ENCODE measurements around the gene CFAP299. TPM values are rescaled to one million over a fixed set of nuclear protein-coding genes. Genes with fewer than 3 reads are reported as not detected.

Gene CFAP299
- total RNA-seq, 8 experiments from 2014 or later: 0.41 to 7.1 (median 0.74) TPM

DNA sequence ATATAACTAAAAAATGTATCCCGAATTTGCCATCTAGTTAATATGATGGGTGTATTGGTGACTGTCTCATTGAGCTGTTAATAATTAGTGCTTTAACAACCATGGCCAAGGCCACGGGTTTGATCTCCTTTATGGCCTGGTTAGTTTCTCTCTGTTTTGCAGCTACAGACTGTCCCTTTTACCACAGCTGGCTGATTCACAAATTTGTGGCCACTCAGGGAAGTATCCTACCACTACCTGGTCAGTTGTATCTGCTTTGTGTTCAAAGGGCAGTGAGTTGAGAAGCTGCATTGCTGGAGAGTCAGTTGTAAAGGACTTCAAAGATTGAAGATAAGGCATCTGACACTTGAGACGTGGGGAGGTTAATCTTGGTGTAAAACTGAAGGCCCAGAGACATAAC, 475.9 kb downstream of the CFAP299 start:
- no peak overlapping the region for H3K4me3 ChIP-seq
- H3K27ac ChIP-seq: no peak overlapping the region
- ATAC-seq (replicated peaks in 6 of 8): no peak
- 18 to 80% (median 51%) methylated on average over 1 to 3 of the region's 3 CpGs; no CpG with 5 or more reads in 2 of the 10 experiments for WGBS, 10 experiments
- in situ Hi-C loops (cut with MboI; ENCODE audit: low pct_unique_long_range_greater_than_20kb in 2 of 9, low sequenced_read_pairs in 9 of 9, unreplicated experiment in 9 of 9): loop anchor here in 2 of 9 experiments (25.0 kb wide), 3 partner anchors 176 to 449 kb away; partner anchors contain the start of gene BMP3 (in 1 of the 2)
- H3K4me1 ChIP-seq (replicated peaks in 1 of 2): no peaks in the 10 kb centered on the region

DNA sequence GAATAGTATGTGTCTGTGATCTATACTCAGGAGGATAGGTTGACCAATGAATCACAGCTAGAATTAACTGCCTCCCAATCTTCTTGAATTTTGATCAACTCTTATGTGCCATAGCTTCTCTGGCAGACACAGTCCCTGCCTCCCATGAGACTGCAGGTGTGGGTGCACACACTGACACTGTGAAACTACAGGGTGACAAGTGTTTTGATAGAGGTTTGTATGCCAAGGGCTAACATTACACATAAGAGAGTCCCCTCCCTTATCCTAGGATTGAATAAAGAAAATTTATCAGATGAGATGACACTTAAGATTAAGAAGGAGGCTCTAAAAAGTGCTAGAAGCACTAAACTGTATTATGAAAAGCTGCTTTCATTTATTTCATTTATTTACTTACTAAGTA, 476.6 kb downstream of the CFAP299 start:
- peak in 1 of 8 experiments; percentile 5 for ATAC-seq (replicated peaks in 6 of 8)
- H3K4me3 ChIP-seq: no peak overlapping the region
- in situ Hi-C loops (cut with MboI; ENCODE audit: low pct_unique_long_range_greater_than_20kb in 2 of 9, low sequenced_read_pairs in 9 of 9, unreplicated experiment in 9 of 9): loop anchor here in 2 of 9 experiments (25.0 kb wide), 3 partner anchors 175 to 450 kb away; partner anchors contain the start of gene BMP3 (in 1 of the 2)

DNA sequence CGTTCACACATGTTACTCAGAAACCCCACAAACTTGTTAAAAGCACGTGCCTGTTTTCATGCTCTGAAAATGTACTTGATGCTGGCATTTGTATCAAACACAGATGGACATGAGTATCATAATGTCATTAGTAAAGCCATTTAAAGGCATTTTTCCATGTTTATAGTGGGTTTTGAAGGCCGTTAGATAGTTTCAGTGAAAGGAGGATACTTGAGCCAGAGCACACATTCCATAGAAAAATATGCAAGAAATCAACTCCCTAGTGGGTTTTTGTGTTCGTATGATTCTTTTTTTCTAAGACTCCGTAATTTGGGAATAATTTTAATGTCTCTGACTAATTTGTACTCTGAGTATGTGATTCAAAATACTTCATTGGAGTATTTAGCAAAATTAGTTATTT, 478.7 kb downstream of the CFAP299 start:
- Histone ChIP-seq H3K4me3 (no peak overlapping the region), H3K27ac (no peak overlapping the region), H3K4me1 (replicated peaks in 1 of 2) (no peaks in the 10 kb centered on the region)
- in situ Hi-C loops (cut with MboI; ENCODE audit: low pct_unique_long_range_greater_than_20kb in 2 of 9, low sequenced_read_pairs in 9 of 9, unreplicated experiment in 9 of 9): loop anchor here in 2 of 9 experiments (25.0 kb wide), 3 partner anchors 173 to 452 kb away; partner anchors contain the start of gene BMP3 (in 1 of the 2)
- ATAC-seq (replicated peaks in 6 of 8): no peak
- 19 to 90% (median 76%) methylated on average over 2 to 5 of the region's 5 CpGs for WGBS, 10 experiments

More for the DNA sequence above, 476.6 kb downstream of the CFAP299 start:
- Histone ChIP-seq H3K4me1 (replicated peaks in 1 of 2) (no peaks in the 10 kb centered on the region), H3K27ac (no peak overlapping the region)

DNA sequence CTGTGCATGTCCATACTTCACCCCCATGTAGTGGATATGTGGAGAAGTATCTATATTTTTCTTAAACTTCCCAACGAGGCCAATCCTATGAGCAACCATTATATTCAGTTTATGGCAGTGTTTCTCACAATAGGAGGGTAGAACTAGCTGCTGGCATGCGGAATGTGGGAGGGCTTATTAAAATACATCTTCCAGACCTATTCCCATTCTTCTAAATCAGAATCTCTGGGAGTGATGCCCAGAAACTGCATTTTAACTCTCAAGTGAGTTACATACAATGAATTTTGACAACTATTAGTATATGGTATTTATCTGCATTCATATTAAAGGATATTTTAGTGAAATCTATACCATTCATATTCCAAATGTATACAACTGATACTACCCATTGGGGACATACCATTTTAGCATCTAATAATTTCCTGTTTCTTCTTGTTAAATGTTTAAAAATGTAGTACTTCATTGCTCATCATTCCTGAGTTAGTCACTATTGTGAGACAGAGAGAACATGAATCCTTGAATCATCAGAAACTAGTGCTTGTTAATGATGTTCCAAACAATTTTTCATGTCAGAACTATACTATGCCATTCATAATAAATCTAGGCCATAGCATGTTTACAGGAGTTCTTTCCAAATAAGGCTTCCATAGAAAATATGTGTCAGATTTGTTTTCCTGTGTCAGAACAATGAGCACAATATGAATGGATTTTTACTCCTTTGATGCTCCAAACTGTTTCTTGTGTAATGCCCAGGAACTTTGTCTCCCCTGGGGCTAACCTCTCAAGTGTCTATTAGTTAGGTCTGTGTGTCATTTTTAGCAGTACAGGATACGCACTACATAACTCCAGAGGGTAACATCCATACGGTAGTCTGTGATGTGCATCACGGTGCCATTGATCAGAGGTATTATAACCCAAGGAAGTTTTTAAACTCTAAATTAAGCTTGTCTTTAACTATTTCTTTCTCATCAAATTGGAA, 496.1 kb downstream of the CFAP299 start:
- Histone ChIP-seq H3K27ac (no peak overlapping the region), H3K4me3 (no peak overlapping the region), H3K4me1 (replicated peaks in 1 of 2) (no peaks in the 10 kb centered on the region)
- WGBS, 10 experiments: 44 to 100% (median 78%) methylated on average over 1 to 5 of the region's 5 CpGs
- ATAC-seq (replicated peaks in 6 of 8): no peak
- in situ Hi-C loops (cut with MboI; ENCODE audit: low pct_unique_long_range_greater_than_20kb in 2 of 9, low sequenced_read_pairs in 9 of 9, unreplicated experiment in 9 of 9): no loop called here

DNA sequence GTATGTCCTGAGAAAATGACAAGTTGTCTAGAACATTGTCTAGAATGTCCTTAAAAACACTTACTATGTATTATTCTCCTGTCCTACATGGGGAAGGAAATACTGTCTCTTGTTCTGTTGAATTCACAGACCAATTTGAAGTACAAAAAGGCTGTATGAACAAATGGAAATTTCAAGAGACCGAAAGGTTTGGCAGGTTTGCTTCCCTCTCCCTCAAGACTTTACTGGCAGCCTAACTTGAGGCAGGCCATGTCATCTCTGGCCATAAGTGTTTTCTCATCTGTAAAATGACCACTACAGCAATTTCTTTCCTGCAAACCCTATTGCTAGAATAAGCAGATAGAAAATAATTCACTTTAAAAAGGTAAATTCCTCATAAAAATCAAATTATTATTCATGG, 503.8 kb downstream of the CFAP299 start:
- Histone ChIP-seq H3K4me3 (no peak overlapping the region), H3K4me1 (replicated peaks in 1 of 2) (no peaks in the 10 kb centered on the region), H3K27ac (no peak overlapping the region)
- WGBS, 10 experiments: 83 to 100% (median 100%) methylated on average over 1 of the region's 1 CpG; no CpG with 5 or more reads in 4 of the 10 experiments
- no peak for ATAC-seq (replicated peaks in 6 of 8)
- in situ Hi-C loops (cut with MboI; ENCODE audit: low pct_unique_long_range_greater_than_20kb in 2 of 9, low sequenced_read_pairs in 9 of 9, unreplicated experiment in 9 of 9): no loop called here

DNA sequence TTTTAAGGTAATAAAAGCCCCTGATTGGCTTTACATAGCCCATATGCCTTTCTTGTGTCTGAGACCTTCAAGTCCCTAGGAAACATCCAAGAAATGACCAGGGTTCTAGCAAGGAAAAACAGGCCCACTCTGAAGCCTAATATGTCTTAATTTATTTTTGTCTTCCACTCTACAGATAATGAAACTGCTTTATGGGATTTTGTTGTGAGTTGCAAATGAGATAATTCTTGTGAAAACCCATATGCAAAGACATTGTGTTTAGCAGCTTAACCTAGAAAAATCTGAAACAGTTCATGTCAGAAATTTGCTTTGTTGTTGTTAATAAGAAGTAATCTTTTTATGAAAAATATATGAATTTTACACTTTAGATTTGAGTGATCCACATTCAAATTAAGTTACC, 504.3 kb downstream of the CFAP299 start:
- in situ Hi-C loops (cut with MboI; ENCODE audit: low pct_unique_long_range_greater_than_20kb in 2 of 9, low sequenced_read_pairs in 9 of 9, unreplicated experiment in 9 of 9): no loop called here
- Histone ChIP-seq H3K27ac (no peak overlapping the region), H3K4me1 (replicated peaks in 1 of 2) (no peaks in the 10 kb centered on the region), H3K4me3 (no peak overlapping the region)
- ATAC-seq (replicated peaks in 6 of 8): no peak

DNA sequence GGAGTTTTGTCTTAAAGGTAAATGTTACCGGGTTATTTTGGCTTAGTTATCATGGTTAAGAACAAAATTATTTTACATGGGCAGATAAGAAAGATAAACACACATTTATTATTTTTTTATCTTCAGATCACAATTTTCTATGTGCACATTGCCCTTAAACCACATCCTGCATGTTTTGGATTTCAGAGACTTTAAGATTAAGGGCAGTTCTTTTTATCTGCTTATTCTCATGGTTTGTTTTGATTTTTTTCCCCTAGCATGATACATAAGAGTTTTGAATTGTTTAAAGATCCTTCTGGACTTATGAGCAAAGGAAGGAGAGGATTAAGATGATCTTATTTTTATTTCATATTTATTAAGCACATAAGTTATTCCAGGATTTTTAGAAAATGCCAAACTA, 504.9 kb downstream of the CFAP299 start:
- in situ Hi-C loops (cut with MboI; ENCODE audit: low pct_unique_long_range_greater_than_20kb in 2 of 9, low sequenced_read_pairs in 9 of 9, unreplicated experiment in 9 of 9): no loop called here
- Histone ChIP-seq H3K27ac (no peak overlapping the region), H3K4me3 (no peak overlapping the region), H3K4me1 (replicated peaks in 1 of 2) (no peaks in the 10 kb centered on the region)
- no peak for ATAC-seq (replicated peaks in 6 of 8)
- 17 to 100% (median 80%) methylated on average over 1 of the region's 1 CpG; no CpG with 5 or more reads in 1 of the 10 experiments for WGBS, 10 experiments

DNA sequence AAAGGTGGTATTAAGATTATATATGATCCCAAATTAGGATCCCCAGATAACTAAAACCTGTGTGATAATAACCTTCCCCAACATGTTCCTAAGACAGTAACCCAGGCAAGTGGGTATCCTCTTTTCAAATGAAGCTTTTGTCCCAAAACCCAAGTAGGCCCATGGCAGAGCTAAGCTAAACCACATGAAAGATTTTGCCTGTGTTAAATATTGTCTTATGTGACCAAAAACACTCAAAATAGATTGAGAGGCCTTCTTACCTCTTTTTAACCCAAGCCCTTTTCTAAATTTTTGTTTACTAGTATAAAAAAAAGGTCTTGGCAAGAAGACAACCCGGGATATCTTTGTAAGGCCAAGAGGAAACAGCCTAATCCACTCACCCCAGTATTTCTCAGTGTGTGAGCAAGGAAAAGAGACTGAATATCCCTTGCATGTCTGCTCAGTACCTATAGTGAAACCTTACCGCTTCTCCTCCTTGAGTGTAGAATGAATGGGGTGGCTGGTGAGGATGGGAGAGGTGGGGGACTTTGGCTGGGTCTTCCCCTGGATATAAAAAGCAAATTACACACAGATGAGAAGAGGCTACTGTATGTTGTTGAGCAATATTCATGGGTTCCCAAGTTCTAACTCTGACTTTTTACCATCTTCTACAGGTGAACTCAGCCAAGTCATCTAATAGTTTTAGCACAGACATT, 506.2 kb downstream of the CFAP299 start:
- Histone ChIP-seq H3K4me1 (replicated peaks in 1 of 2) (no peaks in the 10 kb centered on the region), H3K27ac (no peak overlapping the region), H3K4me3 (no peak overlapping the region)
- WGBS, 10 experiments: 0 to 100% (median 70%) methylated on average over 1 to 2 of the region's 2 CpGs; no CpG with 5 or more reads in 5 of the 10 experiments
- in situ Hi-C loops (cut with MboI; ENCODE audit: low pct_unique_long_range_greater_than_20kb in 2 of 9, low sequenced_read_pairs in 9 of 9, unreplicated experiment in 9 of 9): no loop called here
- ATAC-seq (replicated peaks in 6 of 8): no peak

DNA sequence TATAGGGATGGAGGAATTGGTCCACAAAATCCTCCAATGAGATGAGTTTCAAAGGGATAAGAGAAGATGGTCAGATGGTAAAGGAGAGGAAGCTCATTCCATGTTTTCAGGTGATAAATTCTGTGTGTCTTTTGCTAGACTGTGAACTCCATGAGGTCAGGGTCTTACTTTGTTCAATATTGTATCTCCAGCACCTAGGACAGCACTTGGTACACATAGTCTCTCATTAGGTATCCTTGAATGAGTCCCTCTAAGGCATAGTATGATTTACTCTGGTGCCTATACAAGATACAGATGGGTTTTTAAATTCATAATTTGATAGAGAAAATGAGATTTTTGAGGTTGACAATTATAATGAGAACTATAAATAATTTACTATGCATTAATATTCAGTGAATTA, 510.7 kb downstream of the CFAP299 start:
- Histone ChIP-seq H3K4me1 (replicated peaks in 1 of 2) (no peaks in the 10 kb centered on the region), H3K4me3 (no peak overlapping the region), H3K27ac (no peak overlapping the region)
- in situ Hi-C loops (cut with MboI; ENCODE audit: low pct_unique_long_range_greater_than_20kb in 2 of 9, low sequenced_read_pairs in 9 of 9, unreplicated experiment in 9 of 9): no loop called here
- ATAC-seq (replicated peaks in 6 of 8): no peak

DNA sequence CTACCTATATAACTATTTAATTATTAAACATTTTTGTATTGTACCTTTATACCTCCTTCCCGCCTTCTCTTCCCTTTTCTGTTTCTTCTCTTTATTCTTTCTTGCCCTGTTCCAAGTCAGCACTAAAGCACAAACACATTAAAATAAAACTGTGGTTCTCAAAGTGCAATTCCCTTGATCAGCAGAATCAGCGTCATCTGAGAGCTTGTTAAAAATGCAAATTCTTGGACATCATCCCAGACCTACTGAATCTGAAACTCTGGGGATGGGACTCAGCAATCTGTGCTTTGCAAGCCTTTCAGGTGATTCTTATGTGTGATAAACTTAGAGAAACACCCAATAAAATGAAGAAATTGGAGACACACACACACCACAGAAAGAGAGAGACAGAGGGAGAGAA, 516.5 kb downstream of the CFAP299 start:
- peak in 2 of 8 experiments; percentile 58 to 62 for ATAC-seq (replicated peaks in 6 of 8)
- no peak overlapping the region for H3K4me3 ChIP-seq
- in situ Hi-C loops (cut with MboI; ENCODE audit: low pct_unique_long_range_greater_than_20kb in 2 of 9, low sequenced_read_pairs in 9 of 9, unreplicated experiment in 9 of 9): no loop called here
- 17 to 86% (median 74%) methylated on average over 1 to 2 of the region's 2 CpGs for WGBS, 10 experiments
- H3K4me1 ChIP-seq (replicated peaks in 1 of 2): no peaks in the 10 kb centered on the region
- no peak overlapping the region for H3K27ac ChIP-seq

DNA sequence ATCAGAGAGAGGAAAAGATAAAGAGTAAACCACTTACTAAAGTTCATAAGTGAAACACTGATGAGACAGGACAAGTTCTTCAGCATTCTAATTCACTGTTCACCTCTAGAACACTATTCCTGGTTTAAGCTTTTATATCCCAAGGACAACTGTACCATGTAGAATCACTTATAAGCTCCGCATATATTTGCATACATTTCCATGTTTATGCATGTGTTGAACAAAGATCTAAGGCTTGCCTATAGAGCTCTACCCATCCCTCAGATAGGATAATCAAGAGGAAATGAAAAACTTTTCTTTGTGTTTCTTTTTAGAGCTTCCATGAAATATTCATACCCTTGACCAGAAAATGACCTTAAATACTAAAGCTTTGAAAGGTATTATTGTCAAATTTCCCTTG, 538.0 kb downstream of the CFAP299 start:
- in situ Hi-C loops (cut with MboI; ENCODE audit: low pct_unique_long_range_greater_than_20kb in 2 of 9, low sequenced_read_pairs in 9 of 9, unreplicated experiment in 9 of 9): no loop called here
- ATAC-seq (replicated peaks in 6 of 8): peak in 3 of 8 experiments; percentile 42 to 57 (median 55)
- Histone ChIP-seq H3K4me1 (replicated peaks in 1 of 2) (no peaks in the 10 kb centered on the region), H3K4me3 (no peak overlapping the region), H3K27ac (no peak overlapping the region)
- WGBS, 10 experiments: 33 to 100% (median 85%) methylated on average over 1 of the region's 1 CpG; no CpG with 5 or more reads in 3 of the 10 experiments

DNA sequence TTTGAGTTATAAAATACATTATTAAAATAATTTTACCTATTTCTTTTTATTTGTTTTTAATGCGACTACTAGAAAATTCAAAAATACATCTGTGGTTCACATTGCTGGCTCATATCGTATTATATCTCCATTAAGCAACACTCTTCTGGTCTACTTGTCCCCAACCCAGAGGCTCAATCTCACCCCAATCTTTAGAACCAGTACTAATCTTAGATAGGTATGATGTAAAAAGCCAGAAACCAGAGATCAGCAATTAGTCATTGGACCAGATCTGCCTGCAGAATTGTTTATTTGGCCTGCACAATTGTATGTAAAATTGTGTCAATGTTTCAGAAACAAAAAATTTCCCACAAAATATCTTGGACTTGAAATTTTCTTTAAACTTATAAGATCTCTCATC, 539.4 kb downstream of the CFAP299 start:
- H3K27ac ChIP-seq: no peak overlapping the region
- ATAC-seq (replicated peaks in 6 of 8): no peak
- H3K4me1 ChIP-seq (replicated peaks in 1 of 2): no peaks in the 10 kb centered on the region
- H3K4me3 ChIP-seq: no peak overlapping the region
- 83 to 100% (median 95%) methylated on average over 1 to 2 of the region's 2 CpGs; no CpG with 5 or more reads in 2 of the 10 experiments for WGBS, 10 experiments
- in situ Hi-C loops (cut with MboI; ENCODE audit: low pct_unique_long_range_greater_than_20kb in 2 of 9, low sequenced_read_pairs in 9 of 9, unreplicated experiment in 9 of 9): no loop called here

DNA sequence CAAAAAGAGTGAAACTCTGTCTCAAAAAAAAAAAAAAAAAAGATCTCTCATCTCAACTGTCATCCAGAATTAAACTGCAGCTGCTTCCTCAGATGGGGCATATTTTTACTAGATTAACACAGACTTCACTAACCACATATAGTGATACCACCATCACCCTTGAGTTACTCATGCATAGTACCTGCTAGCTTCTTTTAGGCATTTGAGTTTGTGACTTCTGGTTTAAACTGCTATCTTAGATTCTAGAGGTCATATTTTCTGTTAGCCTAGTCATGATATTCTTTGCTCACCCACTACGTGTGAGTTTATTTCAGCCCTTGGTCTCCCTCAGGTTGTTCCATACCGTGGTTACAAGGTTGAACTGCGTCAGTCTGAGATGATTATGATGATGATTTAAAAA, 540.1 kb downstream of the CFAP299 start:
- 83 to 100% (median 95%) methylated on average over 1 to 3 of the region's 3 CpGs; no CpG with 5 or more reads in 3 of the 10 experiments for WGBS, 10 experiments
- in situ Hi-C loops (cut with MboI; ENCODE audit: low pct_unique_long_range_greater_than_20kb in 2 of 9, low sequenced_read_pairs in 9 of 9, unreplicated experiment in 9 of 9): no loop called here
- no peak overlapping the region for H3K27ac ChIP-seq
- H3K4me1 ChIP-seq (replicated peaks in 1 of 2): no peaks in the 10 kb centered on the region
- no peak overlapping the region for H3K4me3 ChIP-seq
- ATAC-seq (replicated peaks in 6 of 8): no peak

Data from motor neuron (in vitro differentiated cells).